Right lobe of liver (tissue), 6 donors: ENCODE measurements around the gene IFNA8. TPM values are rescaled to one million over a fixed set of nuclear protein-coding genes. Genes with fewer than 3 reads are reported as not detected.

Experiments
- ATAC-seq, 4 donors: fragments of 200-7000 bp; cut with Tn5 transposase; one replicate each; pipeline ENCODE4 v1.9.1; 2020; ENCODE audit warnings: mild to moderate bottlenecking in 4 of 4, moderate library complexity in 4 of 4
- DNase-seq, 3 donors: peaks; one replicate each; pipeline ENCODE4 v3.0.0-alpha.2; 2020
- H3K27ac ChIP-seq, 3 donors: fragments of 200-600 bp; one replicate each; pipeline ENCODE4 v1.8.0; 2022
- H3K27me3 ChIP-seq, 2 donors: fragments of 200-600 bp; one replicate each; pipeline ENCODE4 v1.8.0; 2022
- H3K36me3 ChIP-seq, 4 donors: fragments of 200-600 bp; sonication (generic) in 1 of 4; one replicate each; pipeline versions ENCODE4 v1.5.1 to v1.8.0; 2017 to 2022; ENCODE audit warnings: control low read depth in 1 of 4
- H3K4me1 ChIP-seq, 4 donors: fragments of 200-600 bp; sonication (generic) in 1 of 4; one replicate each; pipeline versions ENCODE4 v1.5.1 to v1.8.0; 2017 to 2022; ENCODE audit warnings: control low read depth in 1 of 4
- H3K4me3 ChIP-seq, 3 donors: fragments of 200-600 bp; one replicate each; pipeline ENCODE4 v1.8.0; 2022
- H3K9me3 ChIP-seq, 4 donors: fragments of 200-600 bp; sonication (generic) in 1 of 4; one replicate each; pipeline versions ENCODE4 v1.5.1 to v1.8.0; 2017 to 2022; ENCODE audit warnings: control low read depth in 1 of 4
- POLR2A ChIP-seq: fragments of 450-650 bp; IDR thresholded peaks from one replicate; pipeline ENCODE4 v1.6.1; 2017; ENCODE audit warnings: antibody characterized with exemption, mild to moderate bottlenecking
- whole genome bisulfite sequencing: methylation state at CpG from one replicate; pipeline ENCODE4 v1.1.6; 2018; ENCODE audit warnings: low coverage, low lambda C conversion rate; ENCODE audit not compliant: insufficient coverage; ENCODE audit errors: missing lambda C conversion rate; 5-methylcytosine and 5-hydroxymethylcytosine counted together
- intact Hi-C, 2 donors: fragments of 100-400 bp; cut with DNase I; formaldehyde crosslinking; loops; one replicate each; pipeline versions ENCODE4 v1.11.2 to v1.14.1; 2022
- total RNA-seq, 6 experiments: library from RNA; depleted of rRNA in 2 of 6; stranded (reverse); fragments of >200 nt in 2 of 6; fragmentation: NEBNext Ultra II Directional in 3 of 6; extraction: Animal tissue kit (Norgen Biotek cat#: 25700) in 3 of 6; gene quantifications; one replicate each; pipeline versions ENCODE4 v1.1.0 to v1.2.4, GENCODE V29; 2016 to 2023
- TF ChIP-seq, protein P1 (sequence below), 4 donors: fragments of 200-600 bp in 3 of 4; fragments of 450-650 bp in 1 of 4; IDR thresholded peaks; one replicate each; pipeline versions ENCODE4 v1.5.1 to v1.8.0; 2016 to 2022; ENCODE audit warnings: antibody characterized with exemption in 4 of 4, mild to moderate bottlenecking in 2 of 4
- donor health status: DM: no; HTN: yes; CAD: no.
- donor health status: DM: no; HTN: no; CAD: no.
- donor health status: DM: no; HTN: no; CAD: no.
- donor health status: DM: no; HTN: yes; CAD: no.
- donor health status: DM: no; HTN: yes; CAD: no.

The IFNA8 gene
- total RNA-seq, 6 experiments from 2014 or later = not detected

DNA sequence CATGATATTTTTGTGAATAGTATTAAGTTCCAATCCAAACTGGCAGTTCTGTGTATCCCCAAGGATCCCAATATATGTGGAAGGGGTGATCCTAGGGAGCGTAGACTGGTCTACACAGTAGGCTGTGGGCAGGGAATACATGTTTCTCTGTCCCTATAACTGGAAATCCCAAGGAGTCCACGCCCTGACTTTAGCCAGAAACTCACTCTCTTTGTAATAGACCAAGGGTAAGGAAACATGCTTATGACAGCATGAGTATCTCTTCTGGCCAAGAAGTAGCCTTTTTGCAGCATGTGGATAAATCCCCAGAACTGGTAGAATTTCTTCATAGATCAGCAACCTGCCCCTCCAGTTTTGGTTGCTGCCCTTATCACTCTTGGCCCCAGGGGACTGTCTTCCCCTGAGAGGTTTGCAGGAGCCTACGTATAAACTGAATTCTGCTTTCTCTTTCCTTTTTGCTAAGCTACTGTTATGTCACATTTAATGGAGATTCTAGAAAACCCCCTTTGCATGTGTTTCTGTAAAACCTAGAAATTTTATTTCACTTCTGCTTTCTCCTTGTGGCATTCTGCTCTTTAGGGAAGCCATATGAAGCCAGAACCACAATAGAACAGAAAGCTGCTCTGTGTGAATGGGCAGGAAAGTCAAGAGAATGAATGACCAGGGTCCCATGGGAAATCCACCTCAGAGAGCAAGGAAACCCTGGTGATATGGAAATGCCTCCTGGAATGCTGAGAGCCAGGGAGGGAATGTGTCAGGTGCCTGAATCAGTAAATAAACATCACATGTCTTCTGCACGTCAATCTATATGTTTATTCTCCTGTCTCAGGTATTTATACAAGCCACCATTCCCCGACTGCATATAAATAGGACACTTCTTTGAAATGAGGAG, 27.2 kb upstream of the IFNA8 start:
- Histone ChIP-seq H3K4me1 (no peaks in the 10 kb centered on the region), H3K36me3 (no peaks in the 10 kb centered on the region), H3K27me3 (no peaks in the 10 kb centered on the region), H3K4me3 (no peak overlapping the region), H3K27ac (no peak overlapping the region), H3K9me3 (no peaks in the 10 kb centered on the region)
- 39% methylated on average over 5 of the region's 5 CpGs for WGBS
- no peak for DNase-seq
- ATAC-seq = peak; percentile 33 to 72 (median 47)
- TF ChIP-seq, protein P1, sequence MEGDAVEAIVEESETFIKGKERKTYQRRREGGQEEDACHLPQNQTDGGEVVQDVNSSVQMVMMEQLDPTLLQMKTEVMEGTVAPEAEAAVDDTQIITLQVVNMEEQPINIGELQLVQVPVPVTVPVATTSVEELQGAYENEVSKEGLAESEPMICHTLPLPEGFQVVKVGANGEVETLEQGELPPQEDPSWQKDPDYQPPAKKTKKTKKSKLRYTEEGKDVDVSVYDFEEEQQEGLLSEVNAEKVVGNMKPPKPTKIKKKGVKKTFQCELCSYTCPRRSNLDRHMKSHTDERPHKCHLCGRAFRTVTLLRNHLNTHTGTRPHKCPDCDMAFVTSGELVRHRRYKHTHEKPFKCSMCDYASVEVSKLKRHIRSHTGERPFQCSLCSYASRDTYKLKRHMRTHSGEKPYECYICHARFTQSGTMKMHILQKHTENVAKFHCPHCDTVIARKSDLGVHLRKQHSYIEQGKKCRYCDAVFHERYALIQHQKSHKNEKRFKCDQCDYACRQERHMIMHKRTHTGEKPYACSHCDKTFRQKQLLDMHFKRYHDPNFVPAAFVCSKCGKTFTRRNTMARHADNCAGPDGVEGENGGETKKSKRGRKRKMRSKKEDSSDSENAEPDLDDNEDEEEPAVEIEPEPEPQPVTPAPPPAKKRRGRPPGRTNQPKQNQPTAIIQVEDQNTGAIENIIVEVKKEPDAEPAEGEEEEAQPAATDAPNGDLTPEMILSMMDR (IDR thresholded peaks at IDR 0.05) = no peak
- TF ChIP-seq POLR2A = no peak
- intact Hi-C loops = no loop called here

DNA sequence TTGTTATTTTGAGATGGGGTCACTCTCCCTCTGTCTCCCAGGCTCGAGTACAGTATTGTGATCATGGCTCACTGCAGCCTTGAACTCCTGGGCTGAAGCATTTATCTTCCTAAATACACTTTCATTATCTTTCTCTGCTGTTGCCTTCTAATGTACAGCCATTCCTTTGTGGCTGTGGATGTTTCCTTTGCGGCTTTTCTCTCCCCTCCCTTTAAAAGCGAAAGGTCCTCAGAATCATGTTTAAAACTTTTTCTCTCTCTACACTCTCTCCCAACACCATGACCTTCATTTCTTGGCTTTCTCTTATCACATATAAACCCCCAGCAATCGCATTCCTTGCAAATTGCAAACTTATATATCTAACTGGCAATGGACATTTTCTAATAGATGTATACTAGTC, 25.3 kb upstream of the IFNA8 start:
- no peak for TF ChIP-seq POLR2A
- TF ChIP-seq, protein P1 (IDR thresholded peaks at IDR 0.05) = no peak
- Histone ChIP-seq H3K4me1 (no peaks in the 10 kb centered on the region), H3K4me3 (no peak overlapping the region), H3K36me3 (no peaks in the 10 kb centered on the region), H3K27me3 (peaks cover 0 to 5% of the 10 kb centered on the region in 2 donors), H3K9me3 (no peaks in the 10 kb centered on the region), H3K27ac (no peak overlapping the region)
- DNase-seq (no peak), ATAC-seq (no peak)
- 31% methylated on average over 4 of the region's 4 CpGs for WGBS
- intact Hi-C loops = no loop called here

DNA sequence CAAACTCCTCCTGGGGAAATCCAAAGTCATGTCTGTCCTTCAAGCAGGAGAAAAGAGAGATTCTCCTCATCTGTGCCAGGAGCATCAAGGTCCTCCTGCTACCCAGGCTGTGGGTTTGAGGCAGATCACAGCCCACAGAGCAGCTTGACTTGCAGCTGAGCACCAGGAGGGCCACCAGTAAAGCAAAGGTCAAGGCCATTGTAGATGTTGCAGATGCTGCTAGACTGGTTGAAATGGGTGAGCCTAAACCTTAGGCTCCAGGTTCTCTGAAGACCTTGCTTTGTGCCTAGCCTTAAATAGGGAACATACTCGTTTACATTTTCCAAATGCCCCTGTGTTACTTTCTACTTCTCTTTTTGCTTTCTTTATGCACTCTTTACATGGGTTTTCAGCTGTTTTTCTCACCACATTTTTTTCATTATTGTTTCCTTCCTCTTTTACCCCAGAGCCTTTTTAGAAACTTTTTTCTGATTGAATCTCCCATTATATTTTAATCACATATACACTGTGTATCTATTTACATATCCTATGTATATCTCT, 23.7 kb upstream of the IFNA8 start, which contains the start of gene IFNA2:
Gene IFNA2 (minus strand): TSS at position 268 of the 540 bp plus-strand sequence. CDS start 69 bp downstream, at position 199.
- no peaks in the 10 kb centered on the region for H3K9me3 ChIP-seq
- ATAC-seq (no peak), DNase-seq (no peak)
- H3K4me1 ChIP-seq = no peaks in the 10 kb centered on the region
- TF ChIP-seq, protein P1 (IDR thresholded peaks at IDR 0.05) = no peak
- TF ChIP-seq POLR2A = no peak
- H3K27me3 ChIP-seq = peaks cover 0 to 5% of the 10 kb centered on the region in 2 donors
- H3K27ac ChIP-seq = no peak within 1 kb of the TSS
- intact Hi-C loops = no loop called here
- no peaks in the 10 kb centered on the region for H3K36me3 ChIP-seq
- no peak within 1 kb of the TSS for H3K4me3 ChIP-seq
- 30% methylated on average over 1 of the region's 1 CpG for WGBS

DNA sequence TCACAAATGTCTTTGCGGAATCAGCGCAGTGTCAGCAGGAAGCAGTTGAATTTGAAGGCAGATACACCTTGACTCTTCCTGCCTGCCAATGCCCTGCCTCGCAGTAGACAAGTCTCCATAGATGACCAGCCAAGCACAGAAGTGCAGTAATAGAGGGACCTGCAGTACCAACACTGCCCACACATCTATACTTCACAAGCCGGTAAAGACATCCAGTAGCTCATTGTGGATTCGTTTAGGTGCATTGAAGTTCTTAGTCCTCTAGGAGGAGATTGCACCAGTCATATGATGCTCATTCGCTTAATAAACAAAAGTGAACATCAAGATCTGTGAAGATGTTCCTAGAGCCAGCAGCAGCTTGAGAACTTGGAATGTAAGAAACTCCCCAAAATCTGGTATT, 16.6 kb upstream of the IFNA8 start:
- H3K9me3 ChIP-seq = no peaks in the 10 kb centered on the region
- H3K27me3 ChIP-seq = peaks cover 6 to 19% of the 10 kb centered on the region in 2 donors
- DNase-seq (no peak), ATAC-seq (peak; percentile 39 to 71 (median 59))
- WGBS = 61% methylated on average over 4 of the region's 6 CpGs
- TF ChIP-seq, protein P1 (IDR thresholded peaks at IDR 0.05) = peak in 3 of 4 donors; percentile 15 to 23 (median 21)
- TF ChIP-seq POLR2A = no peak
- intact Hi-C loops = loop anchor here in 1 of 2 donors (5.0 kb wide), 1 partner anchor 70 kb away; no protein-coding TSS in a partner anchor
- H3K27ac ChIP-seq = no peak overlapping the region
- no peaks in the 10 kb centered on the region for H3K36me3 ChIP-seq
- no peak overlapping the region for H3K4me3 ChIP-seq
- H3K4me1 ChIP-seq = no peaks in the 10 kb centered on the region
